BE2C (cell line): ENCODE data around the gene ZNF629.

Source experiments
- DNase-seq: peaks from one replicate; pipeline ENCODE4 v3.0.0-alpha.2; 2020
- H3K27me3 ChIP-seq: fragments of 250-450 bp; sonication (Bioruptor Pico); 2 replicates; pipeline ENCODE4 v1.5.1; 2020; ENCODE audit warnings: mild to moderate bottlenecking
- H3K36me3 ChIP-seq: fragments of 250-450 bp; sonication (Bioruptor Pico); 2 replicates; pipeline ENCODE4 v1.5.1; 2020; ENCODE audit warnings: mild to moderate bottlenecking
- H3K4me1 ChIP-seq: fragments of 250-450 bp; sonication (Bioruptor Pico); 2 replicates; pipeline ENCODE4 v1.5.1; 2020
- H3K4me3 ChIP-seq: 2 replicates; pipeline ENCODE4 v1.5.1; 2011; ENCODE audit warnings: low read depth, low read length
- H3K9me3 ChIP-seq: fragments of 250-450 bp; sonication (Bioruptor Pico); 2 replicates; pipeline ENCODE4 v1.5.1; 2020
- TF ChIP-seq, protein P1 (sequence below): IDR thresholded peaks from 2 replicates; pipeline ENCODE4 v1.5.1; 2012; ENCODE audit warnings: mild to moderate bottlenecking, low read depth, low read length

The ZNF629 gene

DNA sequence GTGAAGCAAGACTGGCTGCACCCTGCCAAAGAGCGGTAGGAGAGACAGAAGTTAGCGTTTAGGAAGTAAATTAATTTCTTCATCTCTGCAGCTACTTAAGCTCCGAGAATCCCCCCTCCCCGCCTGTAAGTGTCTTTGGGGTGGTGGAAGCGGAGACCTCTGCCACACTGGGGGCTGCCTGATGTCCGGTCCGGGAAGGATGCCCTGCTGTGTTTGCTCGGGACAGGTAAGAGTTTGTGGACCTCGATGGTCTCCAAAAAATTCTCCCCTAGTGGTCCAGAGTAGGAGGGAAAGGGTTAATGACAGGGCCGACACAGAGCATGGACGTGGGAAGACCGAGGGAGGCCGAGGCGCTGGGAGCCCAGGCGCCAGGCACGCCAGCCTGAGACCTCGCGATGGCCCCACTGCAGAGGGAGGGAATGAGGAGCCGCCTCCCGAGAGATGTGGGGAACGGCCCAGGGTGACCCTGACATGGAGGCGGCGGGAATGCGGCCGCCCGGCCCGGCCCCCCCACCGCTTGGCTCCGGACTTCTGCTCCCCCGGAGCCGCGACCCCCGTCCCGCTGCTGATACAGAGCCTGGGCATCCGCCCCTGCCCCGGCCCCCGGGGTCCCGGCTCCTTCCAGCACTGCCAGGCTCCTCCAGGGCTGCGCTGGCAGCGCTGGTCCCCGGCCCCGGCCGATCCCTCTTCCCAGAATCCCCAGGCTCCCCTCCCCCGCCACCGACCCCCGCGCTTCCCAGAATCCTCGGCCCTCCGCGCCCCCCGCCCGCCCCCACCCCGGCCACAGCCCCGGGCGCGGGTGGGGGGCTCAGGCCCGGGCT lies 680 bp downstream of the ZNF629 start:
- no peaks in the 10 kb centered on the region for H3K9me3 ChIP-seq
- DNase-seq, result peak; percentile 55
- TF ChIP-seq, protein P1, sequence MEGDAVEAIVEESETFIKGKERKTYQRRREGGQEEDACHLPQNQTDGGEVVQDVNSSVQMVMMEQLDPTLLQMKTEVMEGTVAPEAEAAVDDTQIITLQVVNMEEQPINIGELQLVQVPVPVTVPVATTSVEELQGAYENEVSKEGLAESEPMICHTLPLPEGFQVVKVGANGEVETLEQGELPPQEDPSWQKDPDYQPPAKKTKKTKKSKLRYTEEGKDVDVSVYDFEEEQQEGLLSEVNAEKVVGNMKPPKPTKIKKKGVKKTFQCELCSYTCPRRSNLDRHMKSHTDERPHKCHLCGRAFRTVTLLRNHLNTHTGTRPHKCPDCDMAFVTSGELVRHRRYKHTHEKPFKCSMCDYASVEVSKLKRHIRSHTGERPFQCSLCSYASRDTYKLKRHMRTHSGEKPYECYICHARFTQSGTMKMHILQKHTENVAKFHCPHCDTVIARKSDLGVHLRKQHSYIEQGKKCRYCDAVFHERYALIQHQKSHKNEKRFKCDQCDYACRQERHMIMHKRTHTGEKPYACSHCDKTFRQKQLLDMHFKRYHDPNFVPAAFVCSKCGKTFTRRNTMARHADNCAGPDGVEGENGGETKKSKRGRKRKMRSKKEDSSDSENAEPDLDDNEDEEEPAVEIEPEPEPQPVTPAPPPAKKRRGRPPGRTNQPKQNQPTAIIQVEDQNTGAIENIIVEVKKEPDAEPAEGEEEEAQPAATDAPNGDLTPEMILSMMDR, result no peak

DNA sequence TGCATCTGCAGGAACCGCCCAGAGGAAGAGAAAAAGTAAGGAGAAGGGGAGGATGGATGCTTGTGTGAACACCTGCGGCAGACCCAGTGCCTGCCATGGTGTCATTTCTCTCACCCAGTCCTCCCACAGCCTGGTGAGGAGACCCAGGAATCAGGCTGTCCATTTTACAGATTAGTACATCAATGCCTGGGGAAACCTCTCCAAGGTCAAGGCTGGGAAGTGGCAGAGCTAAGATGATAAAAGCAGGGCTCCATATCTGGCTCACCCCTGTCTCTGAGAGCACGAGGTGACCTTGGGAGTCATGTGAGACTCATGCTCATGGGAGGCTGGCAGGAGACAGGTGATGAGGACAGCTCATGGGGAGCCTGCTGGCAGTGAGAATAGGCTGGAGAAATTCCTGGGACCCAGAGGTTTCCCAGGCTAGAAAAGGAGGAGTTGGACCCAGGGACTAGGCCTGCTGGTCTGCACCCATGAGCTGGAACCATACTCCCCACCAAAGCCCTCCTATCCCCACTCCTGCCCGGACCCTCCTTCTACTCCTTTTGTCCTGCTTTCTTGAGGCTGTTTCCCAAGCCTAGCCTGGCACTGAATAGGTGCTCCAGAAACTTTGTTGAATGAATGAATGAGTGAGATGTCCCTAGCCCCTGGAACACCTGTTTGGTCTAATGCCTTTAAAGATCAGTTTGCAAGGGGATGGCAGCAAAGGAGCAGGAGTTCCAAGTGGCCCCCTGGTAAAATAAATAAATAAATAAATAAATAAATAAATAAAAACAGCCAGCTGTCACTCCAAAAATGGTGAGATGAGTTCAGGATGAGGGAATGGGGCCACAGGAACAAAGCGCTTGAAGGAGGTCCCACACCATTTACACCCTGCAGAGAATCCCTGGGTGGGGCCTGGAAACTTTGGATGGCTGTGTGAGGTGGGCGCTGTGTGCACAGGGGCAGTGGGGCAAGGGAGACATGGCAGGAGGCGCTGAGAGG lies 1.6 kb downstream of the ZNF629 start:
- H3K4me1 ChIP-seq, result no peaks in the 10 kb centered on the region
- TF ChIP-seq, protein P1, result no peak
- H3K4me3 ChIP-seq, result peak overlapping the region; percentile 97
- no peaks in the 10 kb centered on the region for H3K9me3 ChIP-seq
- H3K36me3 ChIP-seq, result peaks cover 24% of the 10 kb centered on the region
- no peaks in the 10 kb centered on the region for H3K27me3 ChIP-seq
- DNase-seq, result no peak

More for the DNA sequence above, 680 bp downstream of the ZNF629 start:
- Histone ChIP-seq H3K27me3 (no peaks in the 10 kb centered on the region), H3K4me3 (peak overlapping the region; percentile 97), H3K4me1 (no peaks in the 10 kb centered on the region), H3K36me3 (peaks cover 22% of the 10 kb centered on the region)

DNA sequence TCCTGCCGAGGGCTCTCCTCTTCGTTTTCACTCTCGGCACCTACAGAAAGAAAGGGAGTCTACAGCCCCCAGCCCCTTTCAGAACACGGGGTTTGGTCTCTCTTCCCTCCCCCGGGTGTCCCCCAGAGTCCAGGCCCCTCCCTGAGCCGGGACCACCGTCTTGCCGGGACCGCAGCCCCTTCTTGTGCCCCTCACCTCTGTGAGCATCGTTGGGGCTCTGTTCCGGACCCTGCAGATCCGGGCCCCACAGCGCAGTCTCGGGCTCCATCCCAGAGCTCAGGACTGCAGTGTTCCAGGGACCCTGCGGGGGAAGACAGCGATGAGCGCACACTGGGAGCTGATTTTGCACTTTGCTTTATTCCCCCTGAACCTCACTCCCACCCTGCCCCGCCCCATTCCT lies 2.8 kb downstream of the ZNF629 start:
- DNase-seq, result no peak
- H3K27me3 ChIP-seq, result no peaks in the 10 kb centered on the region
- no peaks in the 10 kb centered on the region for H3K9me3 ChIP-seq
- no peak overlapping the region for H3K4me3 ChIP-seq
- TF ChIP-seq, protein P1, result no peak
- peaks cover 24% of the 10 kb centered on the region for H3K36me3 ChIP-seq
- H3K4me1 ChIP-seq, result no peaks in the 10 kb centered on the region

DNA sequence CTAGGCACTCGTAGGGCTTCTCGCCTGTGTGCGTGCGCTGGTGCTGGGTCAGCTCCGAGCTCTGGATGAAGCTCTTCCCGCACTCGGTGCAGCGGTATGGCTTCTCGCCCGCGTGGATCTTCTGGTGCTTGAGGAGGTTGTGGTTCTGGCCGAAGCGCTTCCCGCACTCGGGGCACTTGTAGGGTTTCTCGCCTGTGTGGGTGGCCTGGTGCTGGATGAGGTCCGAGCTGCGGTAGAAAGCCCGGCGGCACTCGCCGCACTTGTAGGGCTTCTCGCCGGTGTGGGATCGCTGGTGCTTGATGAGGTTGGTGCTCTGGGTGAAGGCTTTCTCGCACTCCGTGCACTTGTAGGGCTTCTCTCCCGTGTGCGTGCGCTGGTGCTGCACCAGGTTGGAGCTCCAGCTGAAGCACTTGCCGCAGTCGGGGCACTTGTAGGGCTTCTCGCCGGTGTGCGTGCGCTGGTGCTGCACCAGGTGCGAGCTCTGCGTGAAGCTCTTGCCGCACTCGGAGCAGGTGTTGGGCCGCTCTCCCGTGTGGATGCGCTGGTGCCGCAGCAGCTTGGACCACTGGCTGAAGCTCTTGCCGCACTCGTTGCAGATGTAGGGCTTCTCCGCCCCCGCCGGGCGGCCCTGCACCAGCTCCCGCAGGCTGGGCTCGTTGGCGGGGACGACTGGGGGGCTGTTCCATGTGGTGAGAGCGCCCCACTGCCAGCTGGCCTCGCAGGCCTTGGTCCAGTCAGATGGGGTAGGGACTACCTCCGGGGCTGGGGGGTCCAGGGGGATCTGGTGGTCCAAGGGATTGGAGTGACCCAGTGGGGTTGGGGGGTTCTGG lies 3.5 kb downstream of the ZNF629 start:
- Histone ChIP-seq H3K9me3 (no peaks in the 10 kb centered on the region), H3K4me1 (no peaks in the 10 kb centered on the region), H3K27me3 (no peaks in the 10 kb centered on the region), H3K36me3 (peaks cover 24% of the 10 kb centered on the region), H3K4me3 (no peak overlapping the region)
- TF ChIP-seq, protein P1, result no peak
- DNase-seq, result no peak

DNA sequence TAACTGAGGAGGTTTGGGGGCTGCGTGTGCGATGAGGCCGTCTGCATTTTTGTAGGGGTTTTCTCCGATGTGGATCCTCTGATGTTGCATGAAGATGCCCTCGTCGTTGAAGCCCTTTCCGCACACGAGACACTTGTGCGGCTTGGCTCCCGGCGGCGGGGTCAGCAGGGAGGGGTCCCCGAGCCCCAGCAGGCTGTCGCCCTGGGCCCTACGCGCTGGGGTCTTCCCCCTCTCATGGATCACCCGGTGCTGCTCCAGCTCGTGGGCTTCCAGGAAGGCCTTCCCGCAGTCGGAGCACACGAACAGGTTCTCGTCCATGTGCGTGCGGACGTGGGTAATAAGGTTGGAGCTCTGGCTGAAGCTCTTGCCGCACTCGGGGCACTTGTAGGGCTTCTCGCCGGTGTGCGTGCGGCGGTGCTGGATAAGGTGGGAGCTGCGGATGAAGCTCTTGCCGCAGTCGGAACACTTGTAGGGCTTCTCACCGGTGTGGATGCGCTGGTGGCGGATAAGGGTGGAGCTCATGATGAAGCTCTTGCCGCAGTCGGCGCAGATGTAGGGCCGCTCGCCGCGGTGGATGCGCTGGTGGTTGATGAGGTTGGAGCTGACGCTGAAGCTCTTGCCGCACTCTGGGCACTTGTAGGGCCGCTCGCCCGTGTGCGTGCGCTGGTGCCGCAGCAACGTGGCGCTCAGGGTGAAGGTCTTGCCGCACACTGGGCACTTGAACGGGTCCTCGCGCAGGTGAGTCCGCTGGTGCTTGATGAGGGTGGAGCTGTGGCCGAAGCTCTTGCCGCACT lies 4.3 kb downstream of the ZNF629 start:
- Histone ChIP-seq H3K9me3 (no peaks in the 10 kb centered on the region), H3K36me3 (peaks cover 24% of the 10 kb centered on the region), H3K27me3 (no peaks in the 10 kb centered on the region), H3K4me3 (no peak overlapping the region), H3K4me1 (no peaks in the 10 kb centered on the region)
- TF ChIP-seq, protein P1, result no peak
- no peak for DNase-seq
